Epithelial cell of esophagus (primary cell): ENCODE measurements around the gene SCN2B.

Experiments
- DNase-seq: peaks from one replicate; pipeline ENCODE4 v3.0.0; 2010; ENCODE audit warnings: low read depth
- H3K4me3 ChIP-seq: 2 replicates; pipeline ENCODE4 v1.5.1; 2011; ENCODE audit warnings: mild to moderate bottlenecking, low read length, control low read depth
- CTCF ChIP-seq: IDR thresholded peaks from 2 replicates; pipeline ENCODE4 v1.5.1; 2011; ENCODE audit warnings: low read depth, mild to moderate bottlenecking, low read length, control low read depth, inconsistent platforms; ENCODE audit not compliant: insufficient read depth; ENCODE audit errors: missing control alignments

Gene SCN2B

GRCh38 chr11:118207079-118207478 lies 30.6 kb upstream of the SCN2B start:
- DNase-seq, result no peak
- TF ChIP-seq CTCF, result no peak
- no peak overlapping the region for H3K4me3 ChIP-seq

GRCh38 chr11:118206391-118207031 lies 30.1 kb upstream of the SCN2B start:
- TF ChIP-seq CTCF, result no peak
- no peak overlapping the region for H3K4me3 ChIP-seq
- DNase-seq, result no peak

- no peak overlapping the region for H3K4me3 ChIP-seq
- no peak for TF ChIP-seq CTCF
- no peak for DNase-seq
Observed at GRCh38 chr11:118205606-118206378, 29.4 kb upstream of the SCN2B start.

GRCh38 chr11:118202599-118203422 lies 26.4 kb upstream of the SCN2B start:
- no peak for TF ChIP-seq CTCF
- no peak for DNase-seq
- no peak overlapping the region for H3K4me3 ChIP-seq

GRCh38 chr11:118201966-118202365 lies 25.5 kb upstream of the SCN2B start:
- H3K4me3 ChIP-seq, result no peak overlapping the region
- no peak for TF ChIP-seq CTCF
- DNase-seq, result no peak

GRCh38 chr11:118200901-118201680 lies 24.7 kb upstream of the SCN2B start:
- no peak for DNase-seq
- TF ChIP-seq CTCF, result no peak
- H3K4me3 ChIP-seq, result no peak overlapping the region
